Activated T-cell treated with anti-CD3 and anti-CD28 coated beads for 24 hours (primary cell): ENCODE data around the gene TRUB1.

Source experiments
- DNase-seq: peaks from one replicate; pipeline ENCODE4 v3.0.0-alpha.2; 2020; ENCODE audit warnings: low read depth

The TRUB1 gene

DNA sequence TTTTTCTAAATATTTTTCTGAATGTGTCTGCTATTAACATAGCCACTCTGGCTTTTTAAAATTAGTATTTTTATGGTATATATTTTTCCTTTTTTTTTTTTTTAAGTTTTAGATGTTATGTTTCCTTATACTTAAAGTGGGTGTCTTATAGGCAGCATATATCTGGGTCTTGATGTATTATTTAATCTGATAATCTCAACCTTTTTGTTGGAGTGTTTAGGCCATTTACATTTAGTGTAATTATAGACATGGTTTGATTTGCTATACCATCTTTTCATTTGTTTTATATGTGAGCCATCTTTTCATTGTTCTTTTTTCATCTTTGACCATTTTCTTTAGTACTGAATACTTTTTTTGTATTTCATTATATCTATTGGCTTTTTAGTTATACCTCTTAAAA is 45.0 kb downstream of the TRUB1 start:
- no peak for DNase-seq

DNA sequence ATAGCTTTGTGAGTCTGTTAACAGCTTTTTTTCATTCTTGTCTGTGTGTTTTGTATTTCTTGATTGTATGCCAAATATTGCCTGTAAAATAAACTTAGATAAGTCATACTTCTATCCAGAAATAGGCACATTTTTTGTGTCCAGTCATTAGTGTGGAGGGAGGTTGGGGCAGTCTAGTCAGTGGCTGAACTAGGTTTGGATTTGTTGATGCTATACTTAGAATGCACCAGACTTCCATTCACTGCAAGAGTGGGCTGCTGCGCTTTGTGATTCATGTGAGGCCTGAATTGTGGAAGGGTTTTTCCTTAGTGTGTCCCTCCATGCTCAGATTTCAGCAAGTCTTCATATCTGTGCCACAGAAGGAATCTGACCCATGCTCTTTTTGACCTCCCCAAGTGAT is 50.0 kb downstream of the TRUB1 start:
- DNase-seq = no peak

DNA sequence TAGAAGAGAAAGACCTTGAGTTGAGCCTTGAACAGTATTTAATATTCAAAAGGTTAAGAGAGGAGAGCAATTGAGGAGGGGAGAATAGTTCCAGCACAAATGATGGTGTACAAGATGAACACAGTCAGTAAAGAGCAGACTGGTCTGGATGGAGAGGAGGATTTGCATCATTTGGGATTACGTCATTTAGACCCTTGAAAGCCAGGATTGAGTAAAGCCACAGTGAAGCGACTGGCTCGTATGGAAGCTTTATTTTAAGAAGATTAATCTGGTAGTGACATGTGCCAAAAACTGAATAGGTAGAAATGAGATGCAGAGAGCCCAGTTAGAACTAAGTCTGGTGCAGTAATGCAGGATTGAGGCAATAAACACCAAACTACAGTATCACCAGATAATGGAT is 52.6 kb downstream of the TRUB1 start:
- DNase-seq = no peak

DNA sequence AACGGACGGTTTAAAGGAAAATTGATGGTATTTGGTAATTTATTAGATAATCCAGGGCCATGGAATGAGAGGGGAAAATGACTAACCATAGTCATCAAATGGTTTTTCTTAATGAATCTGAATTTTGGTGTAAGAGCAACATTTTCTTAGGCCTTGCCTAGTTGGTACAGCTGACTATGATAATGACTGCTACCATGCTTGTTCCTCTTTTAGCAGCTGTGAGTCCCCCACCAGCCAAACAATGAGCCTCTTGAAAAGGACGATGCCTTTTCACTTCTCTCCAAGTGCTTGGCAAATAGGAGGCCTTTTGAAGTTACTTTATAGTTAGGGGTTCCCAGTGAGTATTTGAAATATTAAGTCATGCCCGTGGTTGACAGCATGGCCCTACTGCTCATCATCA is 53.0 kb downstream of the TRUB1 start:
- no peak for DNase-seq

DNA sequence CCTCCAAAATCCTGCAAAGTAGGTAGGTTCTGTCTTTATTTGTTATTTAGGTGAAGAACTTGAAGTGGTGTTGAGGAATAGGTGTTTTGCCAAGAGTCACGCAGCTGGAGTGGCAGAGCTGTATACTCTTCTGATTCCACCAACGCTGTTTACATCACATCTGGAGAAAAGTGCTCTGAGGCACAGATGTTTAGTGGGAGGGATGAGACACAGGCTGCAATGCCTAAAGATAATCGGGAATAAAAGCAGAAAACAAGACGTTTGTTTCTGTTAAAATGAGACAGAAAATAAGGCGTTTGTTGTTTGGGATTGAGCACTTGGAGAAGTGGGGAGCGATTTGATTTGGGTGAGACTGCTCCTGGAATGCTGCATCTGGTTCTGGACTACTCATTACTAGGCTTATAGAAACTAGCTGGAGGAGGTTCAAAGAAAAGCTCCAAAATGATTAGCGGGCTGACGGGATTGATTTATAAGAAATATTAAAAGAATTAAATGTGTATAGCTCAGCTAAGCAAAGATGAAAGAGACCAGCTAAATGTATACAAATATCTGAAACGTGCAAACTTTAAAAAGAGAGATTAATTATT is 54.3 kb downstream of the TRUB1 start:
- DNase-seq = no peak

DNA sequence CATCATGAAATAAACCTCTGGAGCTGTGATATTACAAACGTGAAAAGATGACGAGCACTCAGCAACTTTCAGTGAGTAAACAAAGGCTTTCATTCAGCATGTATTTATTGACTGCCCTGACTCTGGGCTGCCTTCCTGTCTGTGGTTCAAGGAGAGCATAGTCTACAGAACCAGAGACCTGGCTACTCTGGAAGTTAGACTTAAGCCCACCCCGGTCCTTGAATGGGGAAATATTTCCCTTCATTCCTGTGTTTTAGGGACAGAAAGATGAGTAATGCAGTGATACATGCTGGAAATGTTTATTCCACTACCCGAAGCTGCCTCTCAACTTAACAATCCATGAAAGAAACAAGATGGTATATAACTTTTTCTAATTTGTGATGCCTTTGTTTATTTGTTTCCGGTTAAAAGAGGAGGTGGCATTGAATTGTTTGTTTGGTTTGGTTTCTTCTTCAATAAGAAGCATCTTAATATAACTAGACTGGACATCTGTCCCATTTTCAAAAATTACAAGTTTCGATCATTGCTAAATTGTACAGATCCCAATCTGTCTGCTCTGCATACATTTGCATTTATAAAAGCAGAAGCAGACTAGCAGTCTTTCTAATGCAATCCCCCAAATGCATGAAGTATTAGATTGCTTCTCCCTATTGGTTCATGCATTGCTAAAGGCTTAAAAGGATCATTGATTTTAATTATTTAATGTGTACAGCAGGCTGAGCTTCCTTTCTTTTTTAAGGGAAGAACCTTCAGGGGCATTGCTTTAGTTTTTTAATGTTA is 57.7 kb downstream of the TRUB1 start:
- DNase-seq = no peak

DNA sequence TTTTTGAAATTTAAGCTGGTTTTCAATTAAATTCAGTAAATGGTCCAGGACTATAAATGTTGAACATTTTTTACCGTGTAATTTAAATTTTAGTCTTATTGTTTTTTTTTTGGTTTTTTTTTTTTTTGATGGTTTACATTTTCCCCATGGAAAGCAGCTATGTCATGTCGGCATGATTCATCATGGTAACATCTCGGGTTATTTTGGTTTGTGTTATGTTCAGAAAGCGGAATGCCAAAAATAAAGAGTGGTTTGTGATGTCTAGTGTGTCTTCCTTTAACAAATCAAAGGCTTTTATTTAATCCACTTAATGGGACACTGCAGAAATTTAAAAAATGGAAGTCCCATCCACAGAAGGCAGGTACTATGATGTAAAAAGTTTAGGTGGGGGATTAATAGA is 58.5 kb downstream of the TRUB1 start:
- no peak for DNase-seq

DNA sequence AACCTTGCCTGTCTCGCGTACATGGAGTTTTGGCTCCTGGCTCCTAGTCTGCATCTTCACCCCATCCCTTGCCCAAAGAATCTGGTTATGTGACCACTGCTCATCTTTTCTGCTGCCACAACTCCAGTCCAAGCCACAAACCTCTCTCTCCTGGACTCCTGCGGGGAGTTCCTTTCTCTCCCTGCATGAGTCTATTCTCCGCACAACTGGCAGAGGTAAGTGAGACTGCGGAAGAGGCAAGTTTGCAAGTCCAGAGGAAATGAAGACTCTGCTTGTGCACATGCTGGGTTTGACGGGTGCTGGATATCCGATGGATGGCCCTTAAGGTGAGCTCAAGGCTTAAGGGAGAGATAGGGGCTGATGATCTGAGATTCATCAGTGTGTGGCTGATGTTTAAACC is 61.0 kb downstream of the TRUB1 start:
- no peak for DNase-seq

DNA sequence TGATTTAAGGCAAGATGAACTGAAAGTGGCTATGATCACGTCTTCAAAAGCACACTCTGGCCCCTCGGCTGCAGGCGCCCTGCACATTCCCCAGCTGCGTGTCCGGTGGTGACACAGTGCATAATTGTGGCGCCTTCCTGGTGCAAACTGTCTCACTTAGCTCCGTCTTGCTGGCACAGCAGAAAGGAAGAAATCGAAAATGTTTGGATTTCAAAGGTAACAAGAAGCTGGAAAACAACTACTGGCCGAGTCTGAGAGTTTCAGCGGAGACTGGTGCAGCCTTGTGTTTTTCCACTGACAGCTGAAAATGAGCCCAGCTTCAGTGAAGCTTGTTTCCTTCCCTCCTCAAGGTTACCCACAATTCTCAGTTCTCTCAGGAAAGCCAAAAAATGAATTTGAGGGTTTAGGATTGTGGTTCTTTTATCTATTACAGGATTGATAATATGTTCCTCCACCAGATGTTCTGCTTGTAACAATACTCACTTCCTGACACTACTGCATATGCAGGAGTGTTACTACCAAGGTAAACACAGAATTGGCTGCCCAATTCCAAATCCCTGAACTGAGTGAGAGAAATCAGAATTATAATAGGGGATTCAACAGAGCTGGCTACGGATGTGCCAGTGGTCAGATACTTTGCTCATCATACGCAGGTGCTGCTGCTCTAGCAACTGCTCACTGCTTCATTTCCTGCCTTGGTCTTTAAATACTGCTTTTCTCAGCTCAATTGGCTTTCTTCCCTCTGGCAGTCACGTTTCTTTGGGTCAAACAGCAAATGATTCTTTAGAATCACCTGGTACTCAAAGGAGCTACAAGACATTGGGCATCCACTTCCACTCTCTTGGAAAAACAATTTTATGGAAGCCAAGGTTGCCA is 63.7 kb downstream of the TRUB1 start:
- DNase-seq = no peak

DNA sequence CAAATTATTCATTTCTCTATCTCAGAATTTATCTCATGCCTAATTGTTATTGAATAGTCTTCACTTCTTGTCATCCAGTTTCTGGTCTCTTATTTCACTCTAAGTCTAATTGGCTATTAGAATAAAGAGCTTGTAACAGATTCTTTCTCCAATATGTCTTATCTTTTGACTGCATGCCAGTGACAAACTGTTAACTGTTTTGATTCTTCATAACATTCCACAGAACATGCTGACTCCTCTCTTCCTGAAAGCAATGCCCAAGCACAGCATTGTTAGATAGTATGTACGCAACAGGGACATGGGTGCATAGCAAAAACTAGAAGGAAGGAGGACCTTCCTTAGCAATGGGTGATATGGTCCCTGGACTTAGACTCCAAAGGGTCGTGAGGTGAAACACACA is 65.4 kb downstream of the TRUB1 start:
- no peak for DNase-seq

DNA sequence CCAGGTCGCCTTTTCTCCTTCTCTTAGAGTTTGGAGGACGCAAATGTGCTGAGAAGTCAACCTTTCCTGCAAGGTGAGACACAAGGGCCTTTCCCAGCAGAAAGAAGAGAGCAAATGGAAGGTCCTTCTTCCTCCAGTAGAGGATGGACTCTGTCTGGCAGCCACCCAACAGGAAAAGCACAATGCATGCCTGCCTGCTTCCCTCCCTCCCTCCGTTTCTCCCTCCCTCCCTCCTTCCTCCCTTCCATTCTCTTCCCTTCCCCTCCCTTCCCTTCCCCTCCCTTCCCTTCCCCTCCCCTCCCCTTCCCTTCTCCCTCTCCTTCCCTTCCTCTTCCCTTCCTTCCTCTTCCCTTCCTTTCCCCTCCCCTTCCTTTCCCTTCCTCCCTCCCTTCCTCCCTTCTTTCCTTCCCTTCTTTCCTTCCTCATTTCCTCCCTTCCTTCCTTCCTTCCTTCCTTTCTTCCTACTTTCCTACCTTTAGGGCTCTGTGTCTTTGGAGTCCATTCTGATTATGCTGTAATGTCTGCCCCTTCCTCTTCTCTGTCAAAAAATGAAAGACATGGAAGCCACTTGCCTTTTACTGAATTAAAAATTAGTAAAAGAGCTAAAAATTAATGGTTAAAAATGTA is 66.4 kb downstream of the TRUB1 start:
- DNase-seq = no peak

DNA sequence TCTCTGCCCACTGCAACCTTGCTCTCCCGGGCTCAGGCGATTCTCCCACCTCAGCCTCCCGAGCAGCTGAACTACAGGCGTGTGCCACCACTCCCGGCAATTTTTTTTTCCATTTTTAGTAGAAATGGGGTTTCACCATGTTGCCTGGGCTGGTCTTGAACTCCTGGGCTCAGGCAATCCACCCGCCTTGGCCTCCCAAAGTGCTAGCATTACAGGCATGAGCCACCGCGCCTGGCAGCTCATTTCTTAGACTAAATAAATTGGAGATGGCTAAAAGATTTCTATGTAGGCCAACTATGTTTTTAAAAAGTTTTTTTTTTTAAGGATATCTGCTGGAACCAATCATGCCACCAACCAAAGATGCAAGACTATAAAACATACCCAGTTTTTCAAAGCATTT is 67.8 kb downstream of the TRUB1 start:
- no peak for DNase-seq

DNA sequence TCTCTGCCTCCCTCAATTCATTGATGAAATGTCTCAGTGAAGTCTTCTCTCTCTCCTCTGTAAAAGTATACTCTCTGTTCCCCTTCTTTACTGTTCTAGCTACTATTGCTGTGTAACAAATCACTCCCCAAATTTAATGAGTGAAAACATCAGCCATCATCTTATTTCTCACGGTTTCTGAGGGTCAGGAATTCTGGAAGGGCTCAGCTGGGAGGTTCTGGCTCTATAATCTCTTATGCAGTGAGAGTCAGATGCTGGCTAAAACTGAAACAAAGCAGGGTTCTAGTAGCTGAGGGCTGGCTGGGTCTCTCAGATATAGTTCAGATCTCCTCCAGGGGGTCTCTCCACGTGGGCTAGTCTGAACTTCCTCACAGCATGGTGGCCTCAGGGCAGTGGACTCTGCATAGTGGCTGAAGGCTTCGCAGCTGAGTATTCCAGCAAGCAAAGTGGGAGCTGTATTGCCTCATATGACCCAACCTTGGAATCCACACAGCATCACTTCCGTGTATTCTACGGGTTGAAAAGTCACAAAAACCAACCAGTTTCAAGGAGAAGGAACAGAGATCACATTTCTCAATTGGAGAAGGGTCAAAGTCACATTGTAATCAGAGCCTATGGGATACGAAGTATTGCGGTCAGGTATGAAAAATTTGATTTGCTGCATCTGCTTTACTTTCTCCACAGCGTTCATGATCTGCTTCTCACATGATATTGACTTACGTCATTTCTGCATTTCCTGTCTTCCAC is 80.4 kb downstream of the TRUB1 start:
- DNase-seq = no peak

DNA sequence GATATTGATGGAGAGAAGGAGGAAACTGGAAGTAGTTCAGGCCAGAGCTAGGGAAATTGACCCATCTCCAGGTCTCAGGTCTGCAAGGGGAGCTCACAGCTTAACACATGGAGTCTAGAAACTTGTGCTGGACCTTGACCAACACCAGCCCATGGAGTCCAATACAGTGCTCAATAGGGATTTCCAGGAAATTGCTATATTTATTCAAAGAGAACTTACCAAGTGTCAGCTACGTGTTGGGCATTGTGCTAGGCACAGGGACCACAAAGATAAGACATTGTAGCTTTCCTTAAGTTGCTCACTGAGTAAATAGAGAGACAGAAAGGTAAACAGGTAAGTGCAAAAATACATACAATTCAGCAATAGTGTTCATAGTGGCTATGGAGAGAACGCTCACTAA is 82.5 kb downstream of the TRUB1 start:
- DNase-seq = no peak

DNA sequence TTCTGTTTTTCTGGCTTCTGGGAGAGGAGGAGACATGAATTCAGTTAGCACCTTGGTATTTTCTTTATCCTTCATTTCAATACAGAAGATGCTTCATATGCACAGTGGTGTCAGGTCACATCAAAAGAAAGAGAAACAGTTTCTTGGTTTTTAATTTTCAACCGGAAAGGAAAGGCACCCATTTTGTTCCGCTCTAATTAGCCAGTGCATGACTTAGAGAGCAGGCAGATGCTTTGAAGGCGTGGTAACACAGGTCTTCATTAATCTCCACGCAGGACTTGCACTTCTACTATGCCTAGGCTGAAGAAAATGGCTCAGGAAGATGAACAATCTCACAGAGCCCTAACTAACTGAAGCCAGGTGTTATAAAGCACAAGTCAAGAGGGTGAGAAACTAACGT is 84.7 kb downstream of the TRUB1 start:
- no peak for DNase-seq

DNA sequence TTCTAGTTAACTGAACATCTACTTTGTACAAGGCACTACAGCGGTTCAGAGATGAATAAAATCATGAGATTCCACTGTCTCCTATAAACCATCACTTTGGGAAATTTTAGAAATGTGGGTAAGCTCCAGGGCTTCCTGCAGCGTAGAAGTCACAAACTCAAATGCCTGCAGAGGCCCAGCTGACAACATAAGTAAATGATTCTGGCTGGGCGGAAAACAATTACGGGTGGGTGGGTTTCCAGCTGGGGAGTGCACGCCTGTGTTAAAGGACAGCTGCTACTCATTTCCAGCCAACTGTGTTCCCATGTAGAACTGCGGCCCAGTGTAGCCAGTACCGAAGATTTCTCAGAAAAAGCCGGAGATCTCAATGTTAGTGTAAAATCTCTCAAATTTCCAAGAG is 85.7 kb downstream of the TRUB1 start:
- no peak for DNase-seq

DNA sequence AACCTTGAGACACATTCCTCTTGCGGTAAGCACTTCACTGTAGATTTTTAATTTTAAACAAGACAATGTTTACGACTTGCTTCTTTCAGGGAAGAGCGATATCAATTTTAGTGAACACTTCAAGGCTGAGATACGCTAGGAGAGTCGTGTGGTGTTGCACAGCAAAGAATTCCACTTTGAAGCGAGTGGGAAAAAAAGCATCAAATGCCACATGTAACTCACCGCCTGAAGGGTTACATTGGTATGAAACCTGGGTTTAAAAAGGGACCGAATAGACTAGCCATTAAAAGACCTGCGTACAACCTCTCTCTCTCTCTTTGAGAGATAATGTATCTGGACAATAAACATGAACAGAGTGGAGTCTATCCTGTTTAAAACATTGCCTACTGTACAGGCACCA is 86.4 kb downstream of the TRUB1 start:
- DNase-seq = no peak

DNA sequence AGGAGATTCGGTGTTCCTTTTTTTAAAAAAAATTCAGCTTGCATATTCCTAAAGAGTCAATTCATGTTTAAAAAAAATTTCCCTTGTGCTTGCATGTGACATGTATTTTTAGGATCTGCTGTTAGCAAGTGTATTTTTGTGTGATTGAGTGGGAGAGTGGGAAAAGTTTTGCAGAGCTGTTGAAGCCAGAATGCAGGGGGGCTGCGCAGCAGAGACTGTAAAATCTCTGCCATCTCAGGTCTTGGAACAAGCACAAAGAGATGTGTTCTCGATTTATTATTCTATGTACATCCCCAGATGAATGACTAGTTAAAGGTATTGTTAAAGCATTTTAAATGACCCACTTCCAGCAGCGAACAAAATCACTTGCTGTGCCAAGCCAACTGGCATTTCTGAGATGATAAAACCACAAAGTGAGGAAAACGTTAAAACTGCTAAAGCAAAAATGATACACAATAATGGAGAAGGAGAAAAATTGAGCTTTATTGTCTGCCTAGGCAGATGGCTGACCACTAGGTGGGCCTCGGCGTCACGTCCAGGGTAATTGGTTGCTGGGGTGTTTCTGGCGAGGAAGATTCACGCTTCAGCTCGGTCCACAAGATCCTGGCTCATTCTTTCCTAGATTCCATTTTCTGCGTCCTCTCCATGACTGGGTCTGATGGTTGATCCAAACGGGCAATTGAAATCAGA is 88.2 kb downstream of the TRUB1 start:
- no peak for DNase-seq

DNA sequence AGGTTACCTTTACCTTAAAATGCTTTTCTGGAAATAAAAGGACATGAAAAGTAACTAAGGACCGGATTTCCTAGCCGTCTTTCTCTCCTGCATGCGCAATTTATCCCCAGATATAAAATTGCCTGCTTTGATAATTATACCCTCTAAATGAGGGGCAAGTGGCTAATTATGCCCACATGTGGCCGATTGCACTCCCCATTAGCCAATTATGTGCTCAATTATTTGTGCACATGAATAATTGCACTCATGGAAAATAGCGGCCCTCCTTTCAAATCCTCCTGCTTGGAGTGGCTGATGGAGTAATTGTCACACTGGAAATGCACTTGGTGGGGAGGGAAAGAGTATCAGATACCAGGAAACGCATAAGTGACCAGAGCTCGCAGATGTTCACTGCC is 88.7 kb downstream of the TRUB1 start:
- no peak for DNase-seq
